ENCODE data around the gene TULP1.

GRCh38 chr6:35524380-35525020 lies 11.8 kb upstream of the TULP1 start:
- TF ChIP-seq, protein P1, sequence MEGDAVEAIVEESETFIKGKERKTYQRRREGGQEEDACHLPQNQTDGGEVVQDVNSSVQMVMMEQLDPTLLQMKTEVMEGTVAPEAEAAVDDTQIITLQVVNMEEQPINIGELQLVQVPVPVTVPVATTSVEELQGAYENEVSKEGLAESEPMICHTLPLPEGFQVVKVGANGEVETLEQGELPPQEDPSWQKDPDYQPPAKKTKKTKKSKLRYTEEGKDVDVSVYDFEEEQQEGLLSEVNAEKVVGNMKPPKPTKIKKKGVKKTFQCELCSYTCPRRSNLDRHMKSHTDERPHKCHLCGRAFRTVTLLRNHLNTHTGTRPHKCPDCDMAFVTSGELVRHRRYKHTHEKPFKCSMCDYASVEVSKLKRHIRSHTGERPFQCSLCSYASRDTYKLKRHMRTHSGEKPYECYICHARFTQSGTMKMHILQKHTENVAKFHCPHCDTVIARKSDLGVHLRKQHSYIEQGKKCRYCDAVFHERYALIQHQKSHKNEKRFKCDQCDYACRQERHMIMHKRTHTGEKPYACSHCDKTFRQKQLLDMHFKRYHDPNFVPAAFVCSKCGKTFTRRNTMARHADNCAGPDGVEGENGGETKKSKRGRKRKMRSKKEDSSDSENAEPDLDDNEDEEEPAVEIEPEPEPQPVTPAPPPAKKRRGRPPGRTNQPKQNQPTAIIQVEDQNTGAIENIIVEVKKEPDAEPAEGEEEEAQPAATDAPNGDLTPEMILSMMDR (IDR thresholded peaks at IDR 0.05) = no peak
- TF ChIP-seq POLR2AphosphoS5 (IDR thresholded peaks at IDR 0.05) (no peak), POLR2A (IDR thresholded peaks at IDR 0.05) (no peak), EP300 (IDR thresholded peaks at IDR 0.05) (no peak)

Data from suprapubic skin (tissue), 4 donors.